ENCODE measurements around the gene FNDC11.
"Not testable (repeated sequence)": the region's sequence is repeated elsewhere in the genome, so short reads cannot be mapped to it uniquely, and the experiment has no call there.

FNDC11 gene

GRCh38 chr20:63553933-63554290 lies at the start of gene FNDC11:
Gene FNDC11, plus strand, starts transcription at chr20:63554159. Its CDS starts 1,505 bp downstream, at chr20:63555664.
- no peak for DNase-seq

GRCh38 chr20:63504642-63505041 lies 49.3 kb upstream of the FNDC11 start:
- no peak for DNase-seq

GRCh38 chr20:63505281-63505680 lies 48.7 kb upstream of the FNDC11 start:
- no peak for DNase-seq

GRCh38 chr20:63505723-63506122 lies 48.2 kb upstream of the FNDC11 start:
- no peak for DNase-seq

- DNase-seq, result no peak
Observed at GRCh38 chr20:63507083-63507743, 46.7 kb upstream of the FNDC11 start.

GRCh38 chr20:63508072-63508768 lies 45.7 kb upstream of the FNDC11 start:
- DNase-seq, result no peak

GRCh38 chr20:63509088-63509564 lies 44.8 kb upstream of the FNDC11 start:
- DNase-seq, result no peak

GRCh38 chr20:63513207-63513606 lies 40.8 kb upstream of the FNDC11 start:
- no peak for DNase-seq

- not testable (repeated sequence) for DNase-seq
Observed at GRCh38 chr20:63514520-63514919, 39.4 kb upstream of the FNDC11 start.

- no peak for DNase-seq
Observed at GRCh38 chr20:63517376-63518309, 36.3 kb upstream of the FNDC11 start.

GRCh38 chr20:63518351-63518861 lies 35.6 kb upstream of the FNDC11 start:
- DNase-seq, result no peak

GRCh38 chr20:63518946-63519667 lies 34.9 kb upstream of the FNDC11 start:
- no peak for DNase-seq

GRCh38 chr20:63519668-63520503 lies 34.1 kb upstream of the FNDC11 start:
- DNase-seq, result peak; percentile 60

GRCh38 chr20:63520504-63520933 lies 33.4 kb upstream of the FNDC11 start, which contains the start of gene PPDPF:
Gene PPDPF, plus strand, starts transcription at chr20:63520765. Its CDS starts 544 bp downstream, at chr20:63521309.
- peak; percentile 70 for DNase-seq

GRCh38 chr20:63520934-63521601 lies 32.9 kb upstream of the FNDC11 start:
- peak; percentile 38 for DNase-seq

- no peak for DNase-seq
Observed at GRCh38 chr20:63521602-63522001, 32.4 kb upstream of the FNDC11 start.

- DNase-seq, result no peak
Observed at GRCh38 chr20:63522091-63522868, 31.7 kb upstream of the FNDC11 start.

- DNase-seq, result no peak
Observed at GRCh38 chr20:63522981-63523611, 30.9 kb upstream of the FNDC11 start.

- no peak for DNase-seq
Observed at GRCh38 chr20:63525185-63525584, 28.8 kb upstream of the FNDC11 start.

All from NCI-H1092 treated with DMSO at 0.1 percent for 48 hours (cell line).